Transverse colon (tissue), 4 donors: ENCODE measurements around the gene GABPB2.

Source experiments
- EP300 ChIP-seq: sonication (generic); formaldehyde crosslinking; IDR thresholded peaks from one replicate; pipeline ENCODE4 v1.6.1; 2017; ENCODE audit warnings: antibody characterized with exemption, low read depth
- POLR2A ChIP-seq: fragments of 450-650 bp; IDR thresholded peaks from one replicate; pipeline ENCODE4 v1.6.1; 2016; ENCODE audit warnings: antibody characterized with exemption, mild to moderate bottlenecking, moderate library complexity
- POLR2AphosphoS5 ChIP-seq, 3 donors: sonication (generic); formaldehyde crosslinking; IDR thresholded peaks; one replicate each; pipeline ENCODE4 v1.6.1; 2016; ENCODE audit warnings: antibody characterized with exemption in 3 of 3
- TF ChIP-seq, protein P1 (sequence below), 5 experiments: fragments of 200-600 bp in 3 of 5; fragments of 450-650 bp in 2 of 5; sonication (generic) in 3 of 5; IDR thresholded peaks; 1 replicate in 2 of 5; 2 replicates in 3 of 5; pipeline ENCODE4 v1.5.1; 2016 to 2017; ENCODE audit warnings: antibody characterized with exemption in 5 of 5, inconsistent platforms in 3 of 5, mild to moderate bottlenecking in 2 of 5, moderate library complexity in 1 of 5

DNA sequence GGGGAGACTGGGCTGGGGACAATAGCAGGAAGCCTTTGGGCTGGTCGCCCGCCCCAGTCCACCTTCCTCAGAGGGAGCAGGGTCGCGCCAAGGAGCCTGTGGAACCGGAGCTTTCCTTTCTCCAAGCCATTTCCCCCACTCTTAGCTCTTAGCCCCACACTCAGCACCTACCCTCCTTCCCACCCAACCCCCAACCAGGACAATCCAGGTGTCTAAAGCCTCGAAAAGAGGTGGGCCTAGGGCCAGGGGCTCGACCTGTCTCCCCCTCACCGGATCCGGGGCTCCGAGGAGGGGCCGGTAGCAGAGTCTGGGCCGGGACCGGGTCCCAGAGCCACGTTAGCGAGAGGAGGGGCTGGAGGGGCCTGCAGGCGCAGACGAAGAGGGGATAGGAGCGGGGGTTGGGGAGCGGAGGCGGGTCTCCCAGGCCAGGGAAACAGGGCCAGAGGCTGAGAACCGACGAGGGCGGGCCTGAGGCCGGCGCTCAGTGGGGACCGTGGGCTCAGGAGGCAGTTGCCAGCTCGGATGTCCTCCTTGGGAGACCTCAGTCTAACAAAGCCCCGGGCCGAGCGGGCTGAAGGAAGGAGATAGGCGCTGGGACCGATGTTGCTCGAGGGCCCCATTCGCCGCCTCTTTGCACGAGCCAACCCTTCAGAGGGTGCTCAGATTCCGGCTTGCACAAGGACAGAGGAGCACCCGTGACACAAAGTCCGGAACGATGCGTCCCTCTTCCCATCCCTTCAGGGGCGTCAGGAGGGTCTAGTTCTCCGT, 74.9 kb downstream of the GABPB2 start:
- TF ChIP-seq, protein P1, sequence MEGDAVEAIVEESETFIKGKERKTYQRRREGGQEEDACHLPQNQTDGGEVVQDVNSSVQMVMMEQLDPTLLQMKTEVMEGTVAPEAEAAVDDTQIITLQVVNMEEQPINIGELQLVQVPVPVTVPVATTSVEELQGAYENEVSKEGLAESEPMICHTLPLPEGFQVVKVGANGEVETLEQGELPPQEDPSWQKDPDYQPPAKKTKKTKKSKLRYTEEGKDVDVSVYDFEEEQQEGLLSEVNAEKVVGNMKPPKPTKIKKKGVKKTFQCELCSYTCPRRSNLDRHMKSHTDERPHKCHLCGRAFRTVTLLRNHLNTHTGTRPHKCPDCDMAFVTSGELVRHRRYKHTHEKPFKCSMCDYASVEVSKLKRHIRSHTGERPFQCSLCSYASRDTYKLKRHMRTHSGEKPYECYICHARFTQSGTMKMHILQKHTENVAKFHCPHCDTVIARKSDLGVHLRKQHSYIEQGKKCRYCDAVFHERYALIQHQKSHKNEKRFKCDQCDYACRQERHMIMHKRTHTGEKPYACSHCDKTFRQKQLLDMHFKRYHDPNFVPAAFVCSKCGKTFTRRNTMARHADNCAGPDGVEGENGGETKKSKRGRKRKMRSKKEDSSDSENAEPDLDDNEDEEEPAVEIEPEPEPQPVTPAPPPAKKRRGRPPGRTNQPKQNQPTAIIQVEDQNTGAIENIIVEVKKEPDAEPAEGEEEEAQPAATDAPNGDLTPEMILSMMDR (IDR thresholded peaks at IDR 0.05): no peak
- TF ChIP-seq POLR2AphosphoS5 (IDR thresholded peaks at IDR 0.05) (no peak), EP300 (no peak), POLR2A (no peak)
